OCI-LY7 (cell line): ENCODE measurements around the gene CALN1. TPM values are rescaled to one million over a fixed set of nuclear protein-coding genes. Genes with fewer than 3 reads are reported as not detected.

Experiments used
- BruUV-seq: library from RNA; stranded (reverse); fragments of 400-500 nt; replicated peaks from 2 replicates; lab custom pipeline; 2021; lab: Mats Ljungman, UMichigan
- CTCF ChIA-PET: fragments of 300-600 bp; sonication (Branson Sonifier 250); formaldehyde crosslinking; loops from one replicate; lab custom pipeline; 2022; ENCODE audit warnings: antibody characterized with exemption; ENCODE audit not compliant: unreplicated experiment; lab: Charles Lee
- POLR2A ChIA-PET: fragments of 300-600 bp; sonication (Branson Sonifier 250); formaldehyde crosslinking; loops from one replicate; lab custom pipeline; 2022; ENCODE audit warnings: antibody characterized with exemption; lab: Charles Lee
- DNase-seq: peaks from one replicate; pipeline ENCODE4 v3.0.0-alpha.2; 2015; ENCODE audit warnings: low spot score
- H2AFZ ChIP-seq: fragments of 200-600 bp; sonication (generic), shearing (Covaris generic); 2 replicates; pipeline ENCODE4 v1.6.1; 2014; ENCODE audit warnings: mild to moderate bottlenecking, antibody characterized with exemption, low read length, moderate library complexity
- H3K27ac ChIP-seq: fragments of 200-600 bp; sonication (generic); 2 replicates; pipeline ENCODE4 v1.5.1; 2014; ENCODE audit warnings: mixed run types, low read depth, mild to moderate bottlenecking, moderate library complexity, low read length, inconsistent platforms; ENCODE audit not compliant: poor library complexity, severe bottlenecking
- H3K36me3 ChIP-seq: fragments of 200-600 bp; sonication (generic); 2 replicates; pipeline ENCODE4 v1.6.1; 2014; ENCODE audit warnings: mild to moderate bottlenecking, antibody characterized with exemption, low read length, moderate library complexity, mixed read lengths; ENCODE audit not compliant: insufficient read depth
- H3K4me1 ChIP-seq: fragments of 200-600 bp; sonication (generic); 2 replicates; pipeline ENCODE4 v1.5.1; 2014; ENCODE audit warnings: mild to moderate bottlenecking, low read length; ENCODE audit not compliant: insufficient read depth, poor library complexity, severe bottlenecking
- H3K4me2 ChIP-seq: fragments of 200-600 bp; sonication (generic); 2 replicates; pipeline ENCODE4 v1.6.1; 2014; ENCODE audit warnings: mild to moderate bottlenecking, low read length
- H3K4me3 ChIP-seq: fragments of 200-600 bp; sonication (generic); 2 replicates; pipeline ENCODE4 v1.5.1; 2014; ENCODE audit warnings: mild to moderate bottlenecking, low read depth, low read length; ENCODE audit not compliant: poor library complexity, severe bottlenecking
- H3K79me2 ChIP-seq: fragments of 200-600 bp; sonication (generic); 2 replicates; pipeline ENCODE4 v1.6.1; 2016; ENCODE audit warnings: low read depth, mild to moderate bottlenecking, low read length, moderate library complexity, mixed read lengths; ENCODE audit not compliant: insufficient read depth
- H3K9me2 ChIP-seq: fragments of 200-600 bp; sonication (generic); 2 replicates; pipeline ENCODE4 v1.6.1; 2016; ENCODE audit warnings: mild to moderate bottlenecking, low read length, mixed read lengths; ENCODE audit not compliant: insufficient read depth
- H3K9me3 ChIP-seq: fragments of 200-600 bp; sonication (generic); 2 replicates; pipeline ENCODE4 v1.6.1; 2014; ENCODE audit warnings: mild to moderate bottlenecking, mixed run types, low read length, mixed read lengths
- H4K20me1 ChIP-seq: fragments of 200-600 bp; sonication (generic); 2 replicates; pipeline ENCODE4 v1.6.1; 2014; ENCODE audit warnings: mild to moderate bottlenecking, antibody characterized with exemption, low read length, moderate library complexity, mixed read lengths; ENCODE audit not compliant: insufficient read depth
- EZH2phosphoT487 ChIP-seq: fragments of 200-600 bp; sonication (generic); IDR thresholded peaks from 2 replicates; pipeline ENCODE4 v1.6.1; 2018; ENCODE audit warnings: low read depth, borderline replicate concordance, mild to moderate bottlenecking, mixed run types, antibody characterized with exemption, low read length, moderate library complexity, mixed read lengths
- intact Hi-C: fragments of 100-400 bp; cut with micrococcal nuclease; formaldehyde crosslinking; loops from one replicate; pipeline ENCODE4 v1.10.0; 2022; ENCODE audit not compliant: unreplicated experiment
- total RNA-seq, 2 experiments: library from RNA; depleted of rRNA in 1 of 2; stranded (reverse); fragments of >200 nt in 1 of 2; shearing (Covaris generic) in 1 of 2; gene quantifications; 2 replicates each; pipeline ENCODE4 v1.2.3, GENCODE V29; 2014 to 2022
- TF ChIP-seq, protein P1 (sequence below): fragments of 200-600 bp; sonication (generic); conservative IDR thresholded peaks from 2 replicates; pipeline ENCODE4 v1.5.1; 2014; ENCODE audit warnings: mild to moderate bottlenecking, antibody characterized with exemption, low read length, moderate library complexity, mixed read lengths

CALN1 gene
- total RNA-seq, 2 experiments from 2014 or later: not detected

DNA sequence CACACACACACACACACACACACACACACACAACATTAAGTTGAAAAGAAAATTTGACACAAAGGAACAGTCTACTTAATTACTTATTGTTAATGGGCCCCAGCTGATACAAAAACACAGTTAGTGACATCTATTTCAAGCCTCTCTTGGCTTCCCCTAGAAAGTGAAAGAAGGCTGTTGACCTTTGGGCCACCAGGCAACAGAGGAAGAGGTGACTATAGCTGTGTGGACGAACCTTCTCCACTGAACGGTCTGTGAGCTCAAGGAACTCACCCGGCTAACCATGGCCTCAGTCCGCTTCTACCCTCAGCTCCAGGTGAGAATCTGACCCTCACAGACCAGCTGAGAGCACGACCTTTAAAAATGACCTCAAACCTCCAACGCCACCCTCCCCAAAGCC lies 32.9 kb upstream of the CALN1 start:
- no peaks in the 10 kb centered on the region for H3K4me1 ChIP-seq
- no peaks in the 10 kb centered on the region for H3K9me2 ChIP-seq
- H2AFZ ChIP-seq: no peak overlapping the region
- ChIA-PET CTCF (no interaction called here), POLR2A (no interaction called here)
- DNase-seq: no peak
- H3K4me2 ChIP-seq: no peak overlapping the region
- BruUV-seq: no TSS peak
- H3K79me2 ChIP-seq: no peaks in the 10 kb centered on the region
- H3K4me3 ChIP-seq: no peak overlapping the region
- H4K20me1 ChIP-seq: no peaks in the 10 kb centered on the region
- TF ChIP-seq EZH2phosphoT487: no peak
- TF ChIP-seq, protein P1, sequence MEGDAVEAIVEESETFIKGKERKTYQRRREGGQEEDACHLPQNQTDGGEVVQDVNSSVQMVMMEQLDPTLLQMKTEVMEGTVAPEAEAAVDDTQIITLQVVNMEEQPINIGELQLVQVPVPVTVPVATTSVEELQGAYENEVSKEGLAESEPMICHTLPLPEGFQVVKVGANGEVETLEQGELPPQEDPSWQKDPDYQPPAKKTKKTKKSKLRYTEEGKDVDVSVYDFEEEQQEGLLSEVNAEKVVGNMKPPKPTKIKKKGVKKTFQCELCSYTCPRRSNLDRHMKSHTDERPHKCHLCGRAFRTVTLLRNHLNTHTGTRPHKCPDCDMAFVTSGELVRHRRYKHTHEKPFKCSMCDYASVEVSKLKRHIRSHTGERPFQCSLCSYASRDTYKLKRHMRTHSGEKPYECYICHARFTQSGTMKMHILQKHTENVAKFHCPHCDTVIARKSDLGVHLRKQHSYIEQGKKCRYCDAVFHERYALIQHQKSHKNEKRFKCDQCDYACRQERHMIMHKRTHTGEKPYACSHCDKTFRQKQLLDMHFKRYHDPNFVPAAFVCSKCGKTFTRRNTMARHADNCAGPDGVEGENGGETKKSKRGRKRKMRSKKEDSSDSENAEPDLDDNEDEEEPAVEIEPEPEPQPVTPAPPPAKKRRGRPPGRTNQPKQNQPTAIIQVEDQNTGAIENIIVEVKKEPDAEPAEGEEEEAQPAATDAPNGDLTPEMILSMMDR: no peak
- intact Hi-C loops: no loop called here
- no peak overlapping the region for H3K27ac ChIP-seq
- H3K36me3 ChIP-seq: no peaks in the 10 kb centered on the region
- H3K9me3 ChIP-seq: no peaks in the 10 kb centered on the region

DNA sequence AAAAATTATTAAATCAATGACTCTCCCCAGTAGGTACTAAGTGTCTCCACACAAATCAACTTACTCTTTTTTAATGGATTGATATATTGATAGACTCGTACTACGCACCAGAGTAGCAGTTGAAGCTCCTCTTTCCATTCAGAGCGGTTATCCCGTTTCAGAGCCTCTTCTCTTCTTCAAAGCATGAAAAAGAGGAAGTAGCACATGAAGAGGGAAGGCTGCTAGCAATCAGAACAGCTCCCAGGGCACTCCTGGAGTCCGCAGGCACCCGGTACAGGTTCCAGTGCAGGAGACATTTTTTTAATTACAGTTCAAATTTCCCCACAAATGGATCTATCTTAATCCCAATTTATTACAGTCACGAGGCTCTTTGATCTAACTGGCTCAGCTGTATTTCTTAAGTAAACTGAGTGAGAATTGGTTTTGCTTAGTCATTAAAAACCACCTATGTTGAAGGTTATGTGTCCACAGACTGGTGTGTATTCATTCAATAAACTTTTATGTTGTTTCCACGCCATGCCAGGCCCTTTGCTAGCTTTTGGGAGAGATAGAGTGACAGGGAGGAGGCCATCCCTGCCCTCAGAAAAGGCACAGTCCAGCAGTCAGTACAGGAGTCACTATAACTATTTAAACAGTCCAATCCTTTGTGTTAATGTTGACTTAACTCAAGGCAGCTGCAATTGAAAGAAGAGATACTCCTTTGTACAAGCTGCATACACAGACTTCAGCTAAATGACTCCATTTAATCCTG lies 32.1 kb upstream of the CALN1 start:
- TF ChIP-seq EZH2phosphoT487: no peak
- TF ChIP-seq, protein P1: no peak
- Histone ChIP-seq H3K9me2 (no peaks in the 10 kb centered on the region), H3K27ac (no peak overlapping the region), H4K20me1 (no peaks in the 10 kb centered on the region), H2AFZ (no peak overlapping the region), H3K9me3 (no peaks in the 10 kb centered on the region), H3K4me2 (no peak overlapping the region), H3K4me1 (no peaks in the 10 kb centered on the region), H3K79me2 (no peaks in the 10 kb centered on the region), H3K36me3 (no peaks in the 10 kb centered on the region), H3K4me3 (no peak overlapping the region)
- intact Hi-C loops: no loop called here
- POLR2A ChIA-PET: no interaction called here
- no TSS peak for BruUV-seq
- CTCF ChIA-PET: no interaction called here
- peak; percentile 18 for DNase-seq

DNA sequence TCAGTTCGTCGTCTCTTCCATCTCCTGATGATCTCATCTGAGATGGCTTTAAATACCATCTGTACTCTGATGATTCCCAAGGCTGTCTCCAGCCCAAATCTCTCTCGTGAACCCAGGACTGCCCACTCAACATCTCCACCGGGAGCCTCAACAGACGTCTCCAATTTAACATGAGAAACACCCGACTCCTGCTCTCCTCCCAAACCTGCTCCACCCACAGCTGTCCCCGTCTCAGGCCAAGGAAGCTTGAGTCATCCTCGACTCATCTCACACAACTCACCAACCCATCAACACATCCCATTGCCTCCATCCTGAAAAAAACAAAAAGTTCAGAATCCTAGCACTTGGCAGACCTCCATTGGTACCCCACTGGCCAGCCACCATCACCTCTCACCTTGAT lies 29.7 kb upstream of the CALN1 start:
- BruUV-seq: no TSS peak
- POLR2A ChIA-PET: interaction anchor here (0.6 to 0.7 kb wide), 3 partner anchors 94 to 1710 kb away, joined by 3 to 7 read pairs (median 4); no protein-coding TSS in a partner anchor
- CTCF ChIA-PET: no interaction called here

More for the DNA sequence above, 29.7 kb upstream of the CALN1 start:
- H3K4me3 ChIP-seq: no peak overlapping the region
- H3K27ac ChIP-seq: no peak overlapping the region
- no peak overlapping the region for H2AFZ ChIP-seq
- TF ChIP-seq EZH2phosphoT487: no peak
- TF ChIP-seq, protein P1: no peak
- H3K9me3 ChIP-seq: no peaks in the 10 kb centered on the region
- no peaks in the 10 kb centered on the region for H4K20me1 ChIP-seq
- no peaks in the 10 kb centered on the region for H3K79me2 ChIP-seq
- intact Hi-C loops: no loop called here
- H3K4me2 ChIP-seq: no peak overlapping the region
- no peak for DNase-seq
- no peaks in the 10 kb centered on the region for H3K9me2 ChIP-seq
- H3K36me3 ChIP-seq: no peaks in the 10 kb centered on the region
- H3K4me1 ChIP-seq: no peaks in the 10 kb centered on the region
